Loucy (cell line): ENCODE data around the gene ZBED5.

Source experiments
- H2AFZ ChIP-seq: fragments of 200-600 bp; sonication (generic); 2 replicates; pipeline ENCODE4 v1.6.0; 2016; ENCODE audit warnings: antibody characterized with exemption, mild to moderate bottlenecking, low read length, moderate library complexity
- H3F3A ChIP-seq: fragments of 200-600 bp; 2 replicates; pipeline ENCODE4 v1.6.0; 2016; ENCODE audit warnings: antibody characterized with exemption, low read depth, mild to moderate bottlenecking
- H3K27me3 ChIP-seq: fragments of 200-600 bp; sonication (generic); 2 replicates; pipeline ENCODE4 v1.6.1; 2014; ENCODE audit warnings: low read length, mild to moderate bottlenecking; ENCODE audit not compliant: insufficient read depth, poor library complexity, severe bottlenecking
- H3K36me3 ChIP-seq: fragments of 200-600 bp; sonication (generic); 2 replicates; pipeline ENCODE4 v1.6.1; 2016; ENCODE audit warnings: low read length; ENCODE audit not compliant: insufficient read depth
- H3K4me1 ChIP-seq: fragments of 200-600 bp; sonication (generic); 2 replicates; pipeline ENCODE4 v1.5.1; 2014; ENCODE audit warnings: low read length, mild to moderate bottlenecking; ENCODE audit not compliant: insufficient read depth, poor library complexity, severe bottlenecking
- H3K4me2 ChIP-seq: fragments of 200-600 bp; sonication (generic); 2 replicates; pipeline ENCODE4 v1.6.0; 2014; ENCODE audit warnings: antibody characterized with exemption, low read length, low read depth, mild to moderate bottlenecking; ENCODE audit not compliant: poor library complexity, severe bottlenecking
- H3K4me3 ChIP-seq: fragments of 200-600 bp; sonication (generic); 2 replicates; pipeline ENCODE4 v1.5.1; 2014; ENCODE audit warnings: low read length, mild to moderate bottlenecking, mixed read lengths; ENCODE audit not compliant: poor library complexity, severe bottlenecking
- H3K79me2 ChIP-seq: fragments of 200-600 bp; sonication (generic); 2 replicates; pipeline ENCODE4 v1.6.1; 2014; ENCODE audit warnings: low read length; ENCODE audit not compliant: insufficient read depth
- H3K9ac ChIP-seq: fragments of 200-600 bp; sonication (generic); 2 replicates; pipeline ENCODE4 v1.6.0; 2014; ENCODE audit warnings: mild to moderate bottlenecking, low read depth, low read length, moderate library complexity; ENCODE audit not compliant: poor library complexity, severe bottlenecking
- H3K9me2 ChIP-seq: fragments of 200-600 bp; sonication (generic); replicated peaks from 2 replicates; pipeline ENCODE4 v1.6.1; 2016; ENCODE audit warnings: low read depth, low read length, mixed read lengths
- H3K9me3 ChIP-seq: fragments of 200-600 bp; sonication (generic); 2 replicates; pipeline ENCODE4 v1.6.1; 2014; ENCODE audit warnings: mild to moderate bottlenecking, antibody characterized with exemption, low read length, low read depth; ENCODE audit not compliant: insufficient read depth
- H4K20me1 ChIP-seq: fragments of 200-600 bp; sonication (generic); 2 replicates; pipeline ENCODE4 v1.6.0; 2014; ENCODE audit warnings: antibody characterized with exemption, low read length, mild to moderate bottlenecking; ENCODE audit not compliant: insufficient read depth, poor library complexity, severe bottlenecking
- EZH2phosphoT487 ChIP-seq: fragments of 200-600 bp; IDR thresholded peaks from 2 replicates; pipeline ENCODE4 v1.6.1; 2018; ENCODE audit warnings: antibody characterized with exemption, mild to moderate bottlenecking, moderate library complexity, borderline replicate concordance
- TF ChIP-seq, protein P1 (sequence below): fragments of 200-600 bp; sonication (generic); conservative IDR thresholded peaks from 2 replicates; pipeline ENCODE4 v1.5.1; 2014; ENCODE audit warnings: mild to moderate bottlenecking, antibody characterized with exemption, low read length

The ZBED5 gene

GRCh38 chr11:10807493-10808234, 50.2 kb downstream of the ZBED5 start:
- H3K27me3 ChIP-seq, result peaks cover 8% of the 10 kb centered on the region
- peak overlapping the region; percentile 57; the same call in 1 of the 2 replicates for H2AFZ ChIP-seq
- peaks cover 47% of the 10 kb centered on the region for H3K36me3 ChIP-seq
- TF ChIP-seq EZH2phosphoT487, result no peak
- TF ChIP-seq, protein P1, sequence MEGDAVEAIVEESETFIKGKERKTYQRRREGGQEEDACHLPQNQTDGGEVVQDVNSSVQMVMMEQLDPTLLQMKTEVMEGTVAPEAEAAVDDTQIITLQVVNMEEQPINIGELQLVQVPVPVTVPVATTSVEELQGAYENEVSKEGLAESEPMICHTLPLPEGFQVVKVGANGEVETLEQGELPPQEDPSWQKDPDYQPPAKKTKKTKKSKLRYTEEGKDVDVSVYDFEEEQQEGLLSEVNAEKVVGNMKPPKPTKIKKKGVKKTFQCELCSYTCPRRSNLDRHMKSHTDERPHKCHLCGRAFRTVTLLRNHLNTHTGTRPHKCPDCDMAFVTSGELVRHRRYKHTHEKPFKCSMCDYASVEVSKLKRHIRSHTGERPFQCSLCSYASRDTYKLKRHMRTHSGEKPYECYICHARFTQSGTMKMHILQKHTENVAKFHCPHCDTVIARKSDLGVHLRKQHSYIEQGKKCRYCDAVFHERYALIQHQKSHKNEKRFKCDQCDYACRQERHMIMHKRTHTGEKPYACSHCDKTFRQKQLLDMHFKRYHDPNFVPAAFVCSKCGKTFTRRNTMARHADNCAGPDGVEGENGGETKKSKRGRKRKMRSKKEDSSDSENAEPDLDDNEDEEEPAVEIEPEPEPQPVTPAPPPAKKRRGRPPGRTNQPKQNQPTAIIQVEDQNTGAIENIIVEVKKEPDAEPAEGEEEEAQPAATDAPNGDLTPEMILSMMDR, result no peak
- H3K9me2 ChIP-seq, result no peaks in the 10 kb centered on the region
- peaks cover 52% of the 10 kb centered on the region for H4K20me1 ChIP-seq
- H3K4me3 ChIP-seq, result peak overlapping the region; percentile 82
- H3K9me3 ChIP-seq, result no peaks in the 10 kb centered on the region
- peaks cover 72% of the 10 kb centered on the region for H3K79me2 ChIP-seq
- H3F3A ChIP-seq, result no peaks in the 10 kb centered on the region
- H3K4me1 ChIP-seq, result peaks cover 55% of the 10 kb centered on the region
- peak overlapping the region; percentile 98 for H3K4me2 ChIP-seq
- H3K9ac ChIP-seq, result peak overlapping the region; percentile 100

GRCh38 chr11:10806206-10806605, 51.6 kb downstream of the ZBED5 start:
- Histone ChIP-seq H3K9me3 (no peaks in the 10 kb centered on the region), H3K36me3 (peaks cover 62% of the 10 kb centered on the region), H3K9ac (peak overlapping the region; percentile 100), H3K9me2 (no peaks in the 10 kb centered on the region), H3F3A (peaks cover 10% of the 10 kb centered on the region; the same call in 1 of the 2 replicates), H3K4me1 (peaks cover 69% of the 10 kb centered on the region), H3K79me2 (peaks cover 87% of the 10 kb centered on the region), H3K27me3 (peaks cover 8% of the 10 kb centered on the region), H3K4me3 (peak overlapping the region; percentile 82), H3K4me2 (peak overlapping the region; percentile 98), H2AFZ (no peak overlapping the region), H4K20me1 (peaks cover 66% of the 10 kb centered on the region)
- TF ChIP-seq EZH2phosphoT487, result no peak
- TF ChIP-seq, protein P1, result no peak

DNA sequence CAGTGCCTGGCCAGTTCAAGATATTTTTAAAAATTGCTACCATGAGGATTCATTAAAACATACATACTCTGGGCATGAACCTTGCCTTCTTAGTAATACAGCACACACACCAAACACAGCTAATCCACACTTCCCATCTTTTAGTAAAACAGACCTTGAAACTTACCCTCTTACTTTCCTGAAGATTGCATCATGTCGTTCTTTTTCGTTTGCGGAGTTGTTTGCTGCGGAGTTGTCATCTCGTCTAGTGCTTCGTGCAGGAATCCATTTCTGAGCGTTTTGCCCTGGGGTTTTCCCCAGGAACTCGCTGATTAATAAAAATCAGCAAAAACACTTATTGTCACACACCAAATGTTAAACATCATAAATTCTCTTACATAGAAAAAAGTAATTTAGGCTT, 52.1 kb downstream of the ZBED5 start:
- Histone ChIP-seq H3K4me2 (peak overlapping the region; percentile 98), H3K79me2 (peaks cover 91% of the 10 kb centered on the region), H2AFZ (no peak overlapping the region), H3F3A (peaks cover 10% of the 10 kb centered on the region; the same call in 1 of the 2 replicates), H3K27me3 (peaks cover 8% of the 10 kb centered on the region), H4K20me1 (peaks cover 71% of the 10 kb centered on the region), H3K4me1 (peaks cover 72% of the 10 kb centered on the region), H3K9me3 (no peaks in the 10 kb centered on the region), H3K36me3 (peaks cover 67% of the 10 kb centered on the region), H3K9me2 (no peaks in the 10 kb centered on the region), H3K4me3 (peak overlapping the region; percentile 82), H3K9ac (peak overlapping the region; percentile 100)
- no peak for TF ChIP-seq EZH2phosphoT487
- TF ChIP-seq, protein P1, result no peak
